ENCODE measurements around the gene PRTFDC1. TPM values are rescaled to one million over a fixed set of nuclear protein-coding genes. Genes with fewer than 3 reads are reported as not detected.

The PRTFDC1 gene
- total RNA-seq, 2 donors from 2014 or later, result 14.5 to 18.3 TPM

- H3K4me3 ChIP-seq (ENCODE audit: low read length), result no peak overlapping the region
- no peaks in the 10 kb centered on the region for H3K36me3 ChIP-seq (ENCODE audit: control insufficient read depth, insufficient read depth, low read length)
- H3K9me3 ChIP-seq (ENCODE audit: control insufficient read depth, low read length), result no peaks in the 10 kb centered on the region
- no peaks in the 10 kb centered on the region for H3K4me1 Mint-ChIP-seq
- 94 to 95% methylated on average over 7 of the region's 7 CpGs for WGBS, 2 experiments (ENCODE audit: insufficient coverage in 1 of 2, insufficient read length in 1 of 2)
- H3K36me3 Mint-ChIP-seq (ENCODE audit: low read depth), result no peaks in the 10 kb centered on the region
- no peaks in the 10 kb centered on the region for H3K9me3 Mint-ChIP-seq
- H3K27ac ChIP-seq (ENCODE audit: low read depth, low read length), result no peak overlapping the region
- TF ChIP-seq, protein P1, sequence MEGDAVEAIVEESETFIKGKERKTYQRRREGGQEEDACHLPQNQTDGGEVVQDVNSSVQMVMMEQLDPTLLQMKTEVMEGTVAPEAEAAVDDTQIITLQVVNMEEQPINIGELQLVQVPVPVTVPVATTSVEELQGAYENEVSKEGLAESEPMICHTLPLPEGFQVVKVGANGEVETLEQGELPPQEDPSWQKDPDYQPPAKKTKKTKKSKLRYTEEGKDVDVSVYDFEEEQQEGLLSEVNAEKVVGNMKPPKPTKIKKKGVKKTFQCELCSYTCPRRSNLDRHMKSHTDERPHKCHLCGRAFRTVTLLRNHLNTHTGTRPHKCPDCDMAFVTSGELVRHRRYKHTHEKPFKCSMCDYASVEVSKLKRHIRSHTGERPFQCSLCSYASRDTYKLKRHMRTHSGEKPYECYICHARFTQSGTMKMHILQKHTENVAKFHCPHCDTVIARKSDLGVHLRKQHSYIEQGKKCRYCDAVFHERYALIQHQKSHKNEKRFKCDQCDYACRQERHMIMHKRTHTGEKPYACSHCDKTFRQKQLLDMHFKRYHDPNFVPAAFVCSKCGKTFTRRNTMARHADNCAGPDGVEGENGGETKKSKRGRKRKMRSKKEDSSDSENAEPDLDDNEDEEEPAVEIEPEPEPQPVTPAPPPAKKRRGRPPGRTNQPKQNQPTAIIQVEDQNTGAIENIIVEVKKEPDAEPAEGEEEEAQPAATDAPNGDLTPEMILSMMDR (conservative IDR thresholded peaks at IDR 0.05), result no peak
- H3K27me3 ChIP-seq (ENCODE audit: control insufficient read depth, insufficient read depth, low read length, poor library complexity, severe bottlenecking), result no peaks in the 10 kb centered on the region
- H3K4me1 ChIP-seq (ENCODE audit: control insufficient read depth, insufficient read depth, low read length), result no peaks in the 10 kb centered on the region
- DNase-seq, result no peak
- H3K9ac ChIP-seq (ENCODE audit: extremely low read depth, low read length, poor library complexity, severe bottlenecking), result no peak overlapping the region
- no peak overlapping the region for H3K27ac Mint-ChIP-seq
- H3K4me3 Mint-ChIP-seq, result no peak overlapping the region
- no peaks in the 10 kb centered on the region for H3K27me3 Mint-ChIP-seq (ENCODE audit: insufficient read depth)
These were observed 15.9 kb upstream of the PRTFDC1 start for GRCh38 chr10:24968349-24968748.

GRCh38 chr10:24966962-24967481 lies 14.6 kb upstream of the PRTFDC1 start:
- no peaks in the 10 kb centered on the region for H3K36me3 ChIP-seq (ENCODE audit: control insufficient read depth, insufficient read depth, low read length)
- Mint-ChIP-seq H3K9me3 (no peaks in the 10 kb centered on the region), H3K27me3 (ENCODE audit: insufficient read depth) (no peaks in the 10 kb centered on the region), H3K27ac (no peak overlapping the region), H3K4me3 (no peak overlapping the region), H3K36me3 (ENCODE audit: low read depth) (no peaks in the 10 kb centered on the region), H3K4me1 (no peaks in the 10 kb centered on the region)
- no peak overlapping the region for H3K9ac ChIP-seq (ENCODE audit: extremely low read depth, low read length, poor library complexity, severe bottlenecking)
- H3K27me3 ChIP-seq (ENCODE audit: control insufficient read depth, insufficient read depth, low read length, poor library complexity, severe bottlenecking), result no peaks in the 10 kb centered on the region
- no peaks in the 10 kb centered on the region for H3K4me1 ChIP-seq (ENCODE audit: control insufficient read depth, insufficient read depth, low read length)
- H3K9me3 ChIP-seq (ENCODE audit: control insufficient read depth, low read length), result no peaks in the 10 kb centered on the region
- no peak for DNase-seq
- no peak overlapping the region for H3K4me3 ChIP-seq (ENCODE audit: low read length)
- 86 to 95% methylated on average over 3 to 4 of the region's 5 CpGs for WGBS, 2 experiments (ENCODE audit: insufficient coverage in 1 of 2, insufficient read length in 1 of 2)
- no peak overlapping the region for H3K27ac ChIP-seq (ENCODE audit: low read depth, low read length)
- TF ChIP-seq, protein P1 (conservative IDR thresholded peaks at IDR 0.05), result no peak

DNA sequence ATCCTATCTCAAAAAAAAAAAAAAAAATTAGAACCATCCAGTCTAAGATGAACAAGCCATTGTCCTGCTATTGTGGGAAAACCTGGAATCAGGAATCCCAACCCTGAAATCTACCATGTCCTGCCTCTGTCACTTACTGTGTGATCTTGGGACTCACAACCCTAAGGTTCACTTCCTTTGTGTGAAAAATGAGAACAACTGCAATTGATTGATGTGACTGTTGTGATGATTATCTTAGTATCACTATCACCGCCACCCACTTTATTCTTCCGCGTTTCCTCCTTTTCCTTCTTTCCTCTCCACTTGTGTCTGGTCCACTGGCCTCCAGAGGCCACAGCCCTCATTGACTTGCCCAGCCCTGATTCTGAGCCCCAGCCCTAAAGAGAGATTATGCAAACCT lies 12.6 kb upstream of the PRTFDC1 start:
- no peaks in the 10 kb centered on the region for H3K4me1 ChIP-seq (ENCODE audit: control insufficient read depth, insufficient read depth, low read length)
- Mint-ChIP-seq H3K4me3 (no peak overlapping the region), H3K27ac (no peak overlapping the region), H3K36me3 (ENCODE audit: low read depth) (no peaks in the 10 kb centered on the region), H3K9me3 (no peaks in the 10 kb centered on the region), H3K4me1 (no peaks in the 10 kb centered on the region), H3K27me3 (ENCODE audit: insufficient read depth) (no peaks in the 10 kb centered on the region)
- 98% methylated on average over 3 of the region's 3 CpGs; no CpG with 5 or more reads in 1 of the 2 experiments for WGBS, 2 experiments (ENCODE audit: insufficient coverage in 1 of 2, insufficient read length in 1 of 2)
- DNase-seq, result no peak
- H3K4me3 ChIP-seq (ENCODE audit: low read length), result no peak overlapping the region
- TF ChIP-seq, protein P1 (conservative IDR thresholded peaks at IDR 0.05), result no peak
- H3K9ac ChIP-seq (ENCODE audit: extremely low read depth, low read length, poor library complexity, severe bottlenecking), result no peak overlapping the region
- no peaks in the 10 kb centered on the region for H3K27me3 ChIP-seq (ENCODE audit: control insufficient read depth, insufficient read depth, low read length, poor library complexity, severe bottlenecking)
- H3K36me3 ChIP-seq (ENCODE audit: control insufficient read depth, insufficient read depth, low read length), result no peaks in the 10 kb centered on the region
- no peaks in the 10 kb centered on the region for H3K9me3 ChIP-seq (ENCODE audit: control insufficient read depth, low read length)
- H3K27ac ChIP-seq (ENCODE audit: low read depth, low read length), result no peak overlapping the region

All from endodermal cell (in vitro differentiated cells).